HG02884 (cell line): ENCODE measurements around the gene CENPP.
"Not testable (repeated sequence)": the region's sequence is repeated elsewhere in the genome, so short reads cannot be mapped to it uniquely, and the experiment has no call there.

Experiments
- ATAC-seq: cut with Tn5 transposase; IDR thresholded peaks from one replicate; pipeline ENCODE4 v1.9.1; 2021; ENCODE audit warnings: mild to moderate bottlenecking, moderate library complexity; ENCODE audit not compliant: unreplicated experiment

CENPP gene

GRCh38 chr9:92528522-92528849 is 202.7 kb downstream of the CENPP start:
- no peak for ATAC-seq

- no peak for ATAC-seq
Observed at GRCh38 chr9:92529124-92529523, 203.4 kb downstream of the CENPP start.

GRCh38 chr9:92530893-92531292 is 205.1 kb downstream of the CENPP start:
- no peak for ATAC-seq

- no peak for ATAC-seq
Observed at GRCh38 chr9:92534204-92534603, 208.5 kb downstream of the CENPP start.

DNA sequence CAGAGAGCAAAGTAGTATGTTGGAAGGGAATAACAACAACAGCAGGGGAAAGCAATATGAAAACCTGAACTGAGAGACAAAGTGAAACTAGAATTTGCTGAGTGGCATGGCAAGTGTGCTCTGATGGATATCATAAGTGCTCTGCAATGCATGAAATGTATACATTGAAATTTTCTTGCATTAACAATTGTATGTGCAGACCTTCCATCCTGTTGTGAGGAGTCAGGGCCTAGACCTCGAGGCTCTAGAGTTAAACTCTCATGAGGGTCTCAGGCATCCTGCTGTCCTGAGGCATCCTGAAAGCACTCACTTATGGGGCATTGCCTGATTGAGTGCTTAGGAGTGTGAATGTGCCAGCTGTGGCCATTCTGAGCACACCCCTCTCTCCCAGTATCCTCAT is 208.9 kb downstream of the CENPP start:
- no peak for ATAC-seq

GRCh38 chr9:92535940-92536850 is 210.4 kb downstream of the CENPP start, which contains the start of gene ECM2:
Gene ECM2 (minus strand): TSS chr9:92535990. CDS start chr9:92522866, 13,124 bp downstream.
- ATAC-seq, result no peak

GRCh38 chr9:92538541-92538940 is 212.8 kb downstream of the CENPP start:
- no peak for ATAC-seq

DNA sequence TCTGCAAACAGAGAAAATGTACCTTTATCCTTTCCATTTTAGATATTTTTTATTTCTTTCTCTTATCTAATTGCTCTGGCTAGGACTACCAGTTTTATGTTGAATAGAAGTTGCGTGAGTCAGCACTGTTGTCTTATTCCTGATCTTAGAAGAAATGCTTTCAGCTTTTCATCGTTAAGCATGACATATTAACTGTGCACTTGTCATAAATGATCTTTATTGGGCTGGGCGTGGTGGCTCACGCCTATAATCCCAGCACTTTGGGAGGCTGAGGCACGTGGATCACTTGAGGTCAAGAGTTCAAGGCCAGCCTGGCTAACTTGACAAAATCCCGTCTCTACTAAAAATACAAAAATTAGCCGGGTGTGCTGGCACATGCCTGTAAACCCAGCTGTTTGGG is 218.2 kb downstream of the CENPP start:
- no peak for ATAC-seq

GRCh38 chr9:92545002-92545510 is 219.3 kb downstream of the CENPP start:
- ATAC-seq, result no peak

GRCh38 chr9:92547356-92547755 is 221.6 kb downstream of the CENPP start:
- no peak for ATAC-seq

- no peak for ATAC-seq
Observed at GRCh38 chr9:92550765-92551164, 225.0 kb downstream of the CENPP start.

GRCh38 chr9:92558612-92559374 is 233.0 kb downstream of the CENPP start:
- no peak for ATAC-seq

DNA sequence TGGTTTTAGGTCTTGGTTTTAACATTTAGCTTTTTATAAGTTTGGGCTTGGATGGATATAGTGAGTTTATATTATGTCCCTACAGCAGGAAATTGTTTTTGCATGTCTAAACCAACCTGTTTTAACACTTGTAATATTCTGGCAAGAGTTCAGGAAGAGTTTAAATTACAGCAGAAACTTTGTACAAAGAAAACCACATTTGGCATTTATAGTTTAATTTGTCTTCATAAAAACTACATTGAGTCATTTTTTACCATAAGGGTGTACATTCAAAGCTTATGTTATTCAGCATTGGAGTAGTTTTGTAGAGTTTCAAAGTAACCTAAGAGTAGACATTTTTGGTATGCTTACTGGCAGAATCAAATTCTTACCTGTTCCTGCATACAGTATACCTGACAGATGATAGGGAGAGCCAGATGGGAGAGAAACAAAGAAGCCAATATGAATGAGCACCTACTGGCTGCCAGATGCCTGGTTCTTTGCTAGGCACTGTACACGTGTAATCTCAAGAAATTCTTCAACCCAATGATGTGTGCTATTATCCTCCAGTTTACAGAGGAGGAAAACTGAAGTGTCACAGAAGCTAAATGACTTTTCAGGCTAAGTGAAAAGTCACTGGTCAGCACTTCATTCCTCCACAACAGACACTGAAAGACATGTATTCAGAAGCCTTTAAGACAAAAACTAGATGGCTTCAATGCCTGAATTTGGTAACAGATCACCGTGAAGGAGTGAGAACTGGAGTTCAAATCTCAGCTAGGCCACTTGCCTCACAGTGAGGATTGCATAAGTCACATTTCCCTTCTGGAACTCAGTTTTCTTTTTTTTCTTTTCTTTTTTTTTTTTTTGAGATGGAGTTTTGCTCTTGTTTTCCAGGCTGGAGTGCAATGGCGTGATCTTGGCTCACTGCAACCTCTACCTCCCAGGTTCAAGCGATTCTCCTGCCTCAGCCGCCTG is 235.9 kb downstream of the CENPP start:
- no peak for ATAC-seq

DNA sequence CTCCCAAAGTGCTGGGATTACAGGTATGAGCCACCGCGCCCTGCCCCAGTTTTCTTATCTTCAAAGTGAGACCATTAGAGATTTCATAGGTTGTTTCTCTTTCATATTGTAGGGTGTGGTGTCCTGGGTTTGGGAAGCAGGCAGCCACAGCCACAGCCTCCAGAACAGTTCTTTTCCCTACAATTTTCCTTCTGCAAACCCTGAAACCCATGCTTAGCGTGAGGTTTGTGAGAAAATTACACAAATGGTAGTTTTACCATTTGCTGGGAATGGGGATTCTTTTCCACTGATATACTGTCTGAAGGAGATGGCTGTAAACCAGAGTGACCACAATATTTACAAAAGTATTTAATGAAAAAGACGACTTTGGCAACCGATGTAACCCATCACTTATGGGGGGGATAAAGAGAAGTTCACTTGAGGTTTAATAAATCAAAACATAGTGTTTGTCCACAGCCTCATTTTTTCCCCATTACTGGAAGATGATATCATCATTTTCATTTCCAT is 236.8 kb downstream of the CENPP start:
- no peak for ATAC-seq

DNA sequence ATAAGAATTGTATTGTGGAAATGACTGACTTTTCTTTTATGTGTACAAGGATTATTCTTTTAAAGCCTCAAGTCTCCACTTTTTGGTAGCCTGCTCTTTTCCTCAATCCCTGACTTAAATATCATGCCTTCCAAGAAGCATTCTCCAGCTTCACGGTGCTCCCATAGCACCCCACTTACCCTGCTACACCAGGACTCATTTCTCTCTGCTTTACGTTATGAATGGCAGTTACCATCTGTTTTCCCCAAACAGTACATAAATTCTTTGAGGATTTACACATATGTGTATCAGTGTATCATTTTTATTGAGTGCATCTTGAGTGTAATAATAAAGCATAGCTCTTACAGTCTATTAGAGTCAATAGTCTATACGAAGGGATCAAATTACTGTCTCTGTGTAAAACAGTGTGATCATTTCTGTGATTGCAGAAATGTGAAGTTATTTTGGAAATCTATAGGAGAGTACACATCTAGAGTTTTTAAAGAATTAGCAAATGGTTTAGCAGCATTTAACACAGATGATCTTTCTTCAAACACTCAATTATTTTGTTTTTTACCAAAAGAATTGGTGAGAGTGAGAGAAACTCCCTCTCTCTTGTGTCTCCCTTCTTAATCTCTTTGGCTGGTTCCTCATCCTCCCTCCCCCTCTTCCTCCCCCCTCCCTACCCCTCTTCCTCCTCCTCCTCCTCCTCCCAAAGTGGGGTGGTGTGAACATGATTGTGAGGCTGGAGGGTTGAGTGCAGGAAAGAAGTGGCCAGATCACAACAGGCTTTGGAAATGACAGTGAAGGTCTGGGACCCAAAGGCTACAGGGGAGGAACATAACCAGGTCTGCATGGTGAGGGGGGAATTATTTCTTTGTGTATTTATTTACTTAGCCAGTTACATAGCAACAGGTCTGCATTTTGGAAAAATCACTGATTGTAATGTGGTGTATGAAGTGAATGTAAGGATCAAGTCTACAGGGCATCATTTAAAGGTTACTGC is 237.7 kb downstream of the CENPP start:
- ATAC-seq, result no peak

DNA sequence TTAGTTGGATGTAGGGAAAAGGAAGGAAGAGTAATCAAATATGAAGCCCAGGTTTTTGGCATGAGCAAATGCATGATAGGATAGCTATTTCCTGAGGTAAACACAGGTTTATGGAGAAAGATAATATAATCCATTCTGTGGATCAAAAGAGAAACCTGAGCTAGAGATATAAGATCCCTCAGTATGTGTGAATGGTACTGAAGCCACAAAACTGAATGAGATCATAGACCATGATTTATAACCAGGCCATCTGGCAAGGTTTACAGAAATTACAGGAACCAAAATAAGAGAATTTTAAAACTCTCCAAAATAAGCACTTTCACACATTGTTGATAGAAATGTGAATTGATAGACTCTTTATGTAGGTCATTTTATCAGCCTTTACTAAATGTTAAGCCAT is 238.8 kb downstream of the CENPP start:
- ATAC-seq, result no peak

DNA sequence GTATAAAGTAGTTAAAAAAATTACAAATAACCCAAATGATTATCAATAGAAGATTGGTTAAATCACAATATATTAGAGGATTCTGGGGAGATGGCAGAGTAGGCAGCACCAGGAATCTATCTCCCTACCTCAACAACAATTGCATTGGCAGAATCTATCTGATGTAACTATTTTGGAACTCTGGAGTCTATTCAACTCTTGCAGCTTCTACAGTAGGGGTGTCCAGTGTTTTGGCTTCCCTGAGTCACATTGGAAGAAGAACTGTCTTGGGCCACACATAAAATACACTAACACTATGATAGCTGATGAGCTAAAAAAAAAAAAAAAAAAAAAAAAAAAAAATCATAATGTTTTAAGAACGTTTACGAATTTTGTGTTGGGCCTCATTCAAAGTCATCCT is 239.2 kb downstream of the CENPP start:
- no peak for ATAC-seq

DNA sequence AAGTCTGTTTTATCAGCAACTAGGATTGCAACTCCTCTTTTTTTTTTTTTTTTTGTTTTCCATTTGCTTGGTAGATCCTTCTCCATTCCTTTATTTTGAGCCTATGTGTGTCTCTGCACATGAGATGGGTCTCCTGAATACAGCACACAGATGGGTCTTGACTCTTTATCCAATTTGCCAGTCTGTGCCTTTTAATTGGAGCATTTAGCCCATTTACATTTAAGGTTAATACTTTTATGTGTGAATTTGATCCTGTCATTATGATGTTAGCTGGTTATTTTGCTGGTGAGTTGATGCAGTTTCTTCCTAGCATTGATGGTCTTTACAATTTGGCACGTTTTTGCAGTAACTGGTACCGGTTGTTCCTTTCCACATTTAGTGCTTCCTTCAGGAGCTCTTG is 246.1 kb downstream of the CENPP start:
- ATAC-seq, result not testable (repeated sequence)

GRCh38 chr9:92573612-92574011 is 247.9 kb downstream of the CENPP start:
- ATAC-seq, result not testable (repeated sequence)
